Peyer's patch (tissue), 4 donors: ENCODE results near the gene REST.

ENCODE experiments used
- POLR2A ChIP-seq, 2 donors: fragments of 450-650 bp; IDR thresholded peaks; one replicate each; pipeline ENCODE4 v1.5.1; 2017; ENCODE audit warnings: antibody characterized with exemption in 2 of 2, mild to moderate bottlenecking in 2 of 2, moderate library complexity in 2 of 2
- TF ChIP-seq, protein P1 (sequence below), 6 experiments: fragments of 450-650 bp in 4 of 6; fragments of 200-600 bp in 2 of 6; sonication (generic) in 1 of 6; IDR thresholded peaks; one replicate each; pipeline ENCODE4 v1.5.1; 2017 to 2019; ENCODE audit warnings: antibody characterized with exemption in 6 of 6, mild to moderate bottlenecking in 3 of 6, moderate library complexity in 1 of 6

DNA sequence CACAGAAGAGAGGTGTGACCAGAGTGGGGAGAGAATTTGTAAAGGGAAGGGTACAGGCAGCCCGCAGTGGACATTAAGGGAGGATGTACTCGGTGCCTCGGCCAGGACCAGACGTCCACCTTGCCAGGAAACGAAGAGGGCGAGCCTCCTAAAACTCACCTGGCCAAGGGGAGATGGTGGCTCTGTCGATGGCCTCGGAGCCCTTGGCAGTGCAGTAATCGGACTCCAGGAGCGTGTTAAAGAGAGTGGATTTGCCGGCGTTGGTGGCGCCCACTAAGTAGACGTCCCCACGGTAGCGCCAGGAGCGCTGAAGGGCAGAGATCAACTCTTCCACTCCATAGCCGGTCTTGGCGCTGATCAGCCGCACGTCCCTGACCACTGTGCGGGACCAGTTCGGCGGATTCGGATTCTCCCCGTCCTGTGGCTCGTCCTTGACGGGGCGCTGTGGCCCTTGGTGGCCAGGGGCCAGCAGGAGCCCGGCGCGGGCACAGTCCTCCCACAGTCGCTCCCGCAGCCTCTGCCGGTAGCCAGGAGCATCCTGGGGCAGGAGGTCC is 68.7 kb downstream of the REST start:
- TF ChIP-seq, protein P1, sequence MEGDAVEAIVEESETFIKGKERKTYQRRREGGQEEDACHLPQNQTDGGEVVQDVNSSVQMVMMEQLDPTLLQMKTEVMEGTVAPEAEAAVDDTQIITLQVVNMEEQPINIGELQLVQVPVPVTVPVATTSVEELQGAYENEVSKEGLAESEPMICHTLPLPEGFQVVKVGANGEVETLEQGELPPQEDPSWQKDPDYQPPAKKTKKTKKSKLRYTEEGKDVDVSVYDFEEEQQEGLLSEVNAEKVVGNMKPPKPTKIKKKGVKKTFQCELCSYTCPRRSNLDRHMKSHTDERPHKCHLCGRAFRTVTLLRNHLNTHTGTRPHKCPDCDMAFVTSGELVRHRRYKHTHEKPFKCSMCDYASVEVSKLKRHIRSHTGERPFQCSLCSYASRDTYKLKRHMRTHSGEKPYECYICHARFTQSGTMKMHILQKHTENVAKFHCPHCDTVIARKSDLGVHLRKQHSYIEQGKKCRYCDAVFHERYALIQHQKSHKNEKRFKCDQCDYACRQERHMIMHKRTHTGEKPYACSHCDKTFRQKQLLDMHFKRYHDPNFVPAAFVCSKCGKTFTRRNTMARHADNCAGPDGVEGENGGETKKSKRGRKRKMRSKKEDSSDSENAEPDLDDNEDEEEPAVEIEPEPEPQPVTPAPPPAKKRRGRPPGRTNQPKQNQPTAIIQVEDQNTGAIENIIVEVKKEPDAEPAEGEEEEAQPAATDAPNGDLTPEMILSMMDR (IDR thresholded peaks at IDR 0.05), result no peak
- no peak for TF ChIP-seq POLR2A (IDR thresholded peaks at IDR 0.05)
